Myocyte (in vitro differentiated cells): Measurements from ENCODE around the gene GCC2. TPM values are rescaled to one million over a fixed set of nuclear protein-coding genes. Genes with fewer than 3 reads are reported as not detected.
A peak's percentile ranks its signal among the peaks of the same experiment; 100 is the strongest.
"Not testable (repeated sequence)": the region's sequence is repeated elsewhere in the genome, so short reads cannot be mapped to it uniquely, and the experiment has no call there.

ENCODE experiments used
- DNase-seq: peaks from one replicate; pipeline ENCODE4 v3.0.0-alpha.2; 2012; ENCODE audit warnings: low read depth
- total RNA-seq: library from RNA; depleted of rRNA; stranded (reverse); fragments of >200 nt; gene quantifications from 2 replicates; pipeline ENCODE4 v1.2.3, GENCODE V29; 2014

Gene GCC2
- total RNA-seq, 1 donor from 2014 or later = 21.9 TPM

DNA sequence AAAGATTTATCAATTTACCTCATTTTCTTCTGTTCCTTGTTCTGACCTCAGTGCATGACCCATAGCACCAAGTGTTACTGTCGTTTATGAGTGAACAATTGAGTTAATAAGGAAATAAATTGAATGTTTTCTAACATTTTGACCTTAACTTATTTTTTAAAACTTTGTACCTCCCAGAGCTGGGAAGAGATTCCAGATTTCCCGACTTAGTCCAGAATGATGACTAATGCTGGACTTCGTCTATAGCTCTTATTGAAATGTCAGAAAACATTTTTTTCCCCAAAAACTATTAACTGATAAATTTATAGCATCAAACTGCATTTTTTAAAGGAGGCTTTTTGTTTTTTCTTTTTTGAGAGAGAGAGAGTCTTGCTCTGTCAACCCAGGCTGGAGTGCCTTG, 63.4 kb downstream of the GCC2 start:
- DNase-seq = not testable (repeated sequence)

DNA sequence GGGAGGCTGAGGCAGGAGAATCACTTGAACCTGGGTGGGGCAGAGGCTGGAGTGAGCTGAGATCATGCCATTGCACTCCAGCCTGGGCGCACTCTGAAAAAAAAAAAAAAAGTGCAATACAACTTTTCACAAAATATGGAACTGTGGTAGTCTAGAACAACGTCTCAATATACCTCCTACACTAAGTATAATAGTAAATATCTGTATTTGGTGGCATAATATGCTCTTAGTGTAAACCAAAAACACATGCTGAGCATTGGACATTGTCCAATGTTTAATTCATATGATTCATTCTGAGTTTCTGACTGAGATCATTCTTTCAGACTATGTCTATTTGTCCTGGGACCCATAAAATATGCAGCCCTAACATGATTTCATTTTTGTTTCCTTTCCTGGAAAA, 65.5 kb downstream of the GCC2 start:
- not testable (repeated sequence) for DNase-seq

DNA sequence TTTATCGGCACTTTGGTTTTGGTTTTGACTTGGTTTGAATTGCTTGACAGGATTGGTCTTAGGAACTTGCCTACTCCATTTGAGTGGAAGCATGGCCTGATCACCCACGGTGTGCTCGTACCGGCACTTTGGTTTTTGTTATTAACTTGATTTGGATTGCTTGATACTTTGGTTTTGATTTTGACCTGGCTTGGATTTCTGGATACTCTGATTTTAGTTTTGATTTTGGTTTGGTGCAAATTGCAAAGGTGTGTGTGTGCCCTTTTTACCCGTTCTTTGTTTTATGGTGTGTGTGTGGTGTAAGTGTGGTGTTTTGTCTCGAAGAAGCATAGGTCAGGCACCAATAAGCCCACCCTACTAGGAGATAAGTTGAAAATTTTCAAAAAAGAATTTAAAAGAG, 75.7 kb downstream of the GCC2 start:
- DNase-seq = not testable (repeated sequence)

DNA sequence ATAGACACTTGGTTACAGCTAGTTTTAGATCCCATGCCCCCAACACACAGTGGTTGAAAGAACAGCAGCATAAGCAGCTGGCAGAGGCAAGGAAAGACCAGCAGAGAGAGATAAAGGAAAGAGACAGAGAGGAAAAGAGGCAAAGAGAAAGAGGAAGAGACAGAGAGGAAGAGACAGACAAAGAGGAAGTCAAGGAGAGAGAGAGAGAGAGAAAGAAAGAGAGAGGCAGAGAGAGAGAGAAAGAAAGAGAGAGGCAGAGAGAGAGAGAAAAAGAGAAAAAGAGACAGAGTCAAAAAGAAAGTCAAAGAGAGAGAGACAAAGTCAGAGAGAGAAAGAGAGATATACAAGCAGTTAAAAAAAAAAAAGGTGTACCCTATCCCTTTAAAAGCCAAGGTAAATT, 76.3 kb downstream of the GCC2 start:
- DNase-seq = not testable (repeated sequence)

- DNase-seq = no peak
Measured at GRCh38 chr2:108531674-108532055, 82.7 kb downstream of the GCC2 start.

GRCh38 chr2:108533832-108534583, 85.0 kb downstream of the GCC2 start, which contains the start of gene LIMS1:
TSS of gene LIMS1 (plus strand) at chr2:108534470. CDS start at chr2:108534563, 93 bp downstream.
- peak; percentile 88 for DNase-seq

GRCh38 chr2:108534584-108535356, 85.8 kb downstream of the GCC2 start:
- peak; percentile 43 for DNase-seq

GRCh38 chr2:108535357-108535631, 86.3 kb downstream of the GCC2 start:
- peak; percentile 40 for DNase-seq

DNA sequence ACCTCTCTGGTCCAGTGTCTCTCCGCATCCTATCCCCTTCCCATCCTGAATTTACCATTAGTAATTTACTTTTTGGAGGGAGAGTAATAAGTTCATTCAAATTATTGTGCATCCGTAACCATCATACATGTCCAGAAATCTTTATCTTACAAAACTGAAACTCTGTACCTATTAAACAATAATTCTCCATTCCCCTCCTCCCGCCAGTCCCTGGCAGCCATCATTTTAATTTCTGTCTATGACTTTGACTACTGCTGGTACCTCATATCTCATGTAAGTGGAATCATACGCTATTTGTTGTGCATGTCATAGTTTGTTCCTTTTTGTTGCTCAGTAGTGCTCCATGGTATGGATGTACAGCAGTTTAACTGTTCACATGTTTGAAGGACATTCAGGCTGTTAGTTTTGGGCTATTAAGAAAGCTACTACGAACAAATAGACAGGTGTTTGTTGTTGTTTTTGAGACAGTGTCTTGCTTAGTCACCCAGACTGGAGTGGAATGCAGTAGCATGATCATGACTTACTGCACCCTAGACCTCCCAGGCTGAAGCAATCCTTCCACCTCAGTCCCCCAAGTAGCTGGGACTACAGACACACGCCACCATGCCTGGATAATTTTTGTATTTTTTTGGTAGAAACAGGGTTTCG, 87.3 kb downstream of the GCC2 start:
- peak; percentile 58 for DNase-seq

GRCh38 chr2:108536911-108537310, 87.9 kb downstream of the GCC2 start:
- no peak for DNase-seq

GRCh38 chr2:108538000-108538625, 89.1 kb downstream of the GCC2 start:
- DNase-seq = no peak

DNA sequence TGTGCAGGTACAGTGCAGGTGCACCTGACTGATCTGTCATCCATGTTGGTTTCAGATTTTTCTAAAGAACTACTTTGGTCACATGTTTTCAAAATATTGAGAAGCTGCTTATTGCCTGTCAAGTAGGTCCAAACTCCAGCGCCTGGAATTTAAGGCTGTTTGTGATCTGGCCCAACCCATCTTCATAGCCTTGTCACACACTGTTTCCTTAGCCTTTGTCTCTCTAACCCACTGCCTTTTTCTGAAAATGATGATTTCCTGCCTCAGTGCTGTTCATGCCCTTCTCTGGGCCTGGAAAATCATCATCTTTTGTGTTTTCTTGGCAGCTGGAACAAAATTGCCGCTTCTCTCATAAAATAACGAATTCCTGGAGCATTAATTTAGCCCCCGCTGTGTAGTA, 92.4 kb downstream of the GCC2 start:
- DNase-seq = no peak

- DNase-seq = peak; percentile 43
Measured at GRCh38 chr2:108542071-108542470, 93.1 kb downstream of the GCC2 start.

- DNase-seq = no peak
Measured at GRCh38 chr2:108547606-108548005, 98.6 kb downstream of the GCC2 start.

DNA sequence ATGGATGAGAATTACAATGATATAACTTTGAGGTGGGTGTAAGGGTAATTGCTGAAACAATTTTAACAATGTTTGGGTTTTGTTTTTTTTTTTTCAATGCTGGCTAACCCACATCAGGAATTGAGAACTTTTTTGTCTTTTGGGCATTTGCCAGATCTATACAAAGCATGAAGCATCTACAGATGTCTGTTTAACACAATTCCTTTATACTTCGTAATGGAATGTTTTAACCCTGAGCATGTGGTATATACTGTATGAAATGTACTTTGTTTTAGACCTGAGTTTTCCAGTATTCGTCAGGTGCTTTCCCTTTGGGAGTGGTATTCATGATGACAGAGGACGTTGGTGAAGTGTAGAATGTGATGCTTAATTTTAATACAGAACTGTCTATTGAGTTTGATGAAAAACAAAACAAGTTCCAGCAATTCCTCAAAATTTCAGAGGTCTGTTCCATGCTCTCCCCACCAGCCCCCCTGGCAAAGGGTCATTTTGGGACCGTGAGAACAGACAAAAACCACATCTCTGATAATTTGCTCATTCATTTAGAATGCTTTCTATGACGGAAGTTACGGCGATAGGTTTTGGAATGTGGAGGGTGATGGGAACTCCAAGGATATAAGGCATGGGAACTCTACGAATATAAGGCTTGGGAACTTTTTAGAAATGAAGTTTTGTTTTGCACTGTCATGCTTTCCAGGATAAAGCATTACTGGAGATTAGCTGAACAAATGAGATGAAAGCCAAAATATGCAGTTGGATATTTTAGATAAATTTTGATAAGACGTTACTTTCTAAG, 99.4 kb downstream of the GCC2 start:
- DNase-seq = no peak

GRCh38 chr2:108552566-108552965, 103.6 kb downstream of the GCC2 start:
- DNase-seq = no peak

DNA sequence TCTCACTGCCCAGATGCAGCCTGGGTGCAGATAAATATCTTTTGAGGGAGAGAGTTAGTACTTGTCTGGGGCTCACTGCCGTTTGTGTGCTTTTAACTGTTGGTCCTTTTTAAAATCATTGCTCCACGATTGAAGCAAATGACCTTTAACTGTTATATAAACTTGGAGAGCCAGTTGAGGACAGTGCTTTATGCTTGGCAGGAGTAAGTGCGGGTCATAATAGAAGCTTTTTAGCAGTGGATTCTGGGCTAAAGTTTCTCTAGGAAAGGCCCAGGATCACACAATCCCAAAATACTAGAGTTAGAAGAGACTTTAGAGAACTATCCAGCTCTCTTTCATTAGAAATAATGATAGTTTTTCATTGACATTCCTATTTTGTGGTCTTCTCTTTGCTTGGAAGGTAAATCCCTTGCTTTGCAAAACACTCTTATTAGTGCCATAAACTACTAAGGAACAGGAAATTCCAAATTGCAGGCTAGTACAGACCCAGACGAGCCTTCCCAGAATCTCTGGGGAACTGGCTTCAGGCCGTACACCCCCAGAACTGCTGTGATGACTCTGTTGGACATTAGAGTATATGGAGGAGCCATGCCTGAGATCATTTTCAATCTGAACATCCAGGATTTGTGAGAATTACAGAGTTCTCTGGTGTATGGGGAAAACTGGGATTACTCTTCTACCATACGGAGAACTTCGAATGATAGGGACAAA, 104.4 kb downstream of the GCC2 start:
- no peak for DNase-seq

- no peak for DNase-seq
Measured at GRCh38 chr2:108554528-108554927, 105.5 kb downstream of the GCC2 start.

DNA sequence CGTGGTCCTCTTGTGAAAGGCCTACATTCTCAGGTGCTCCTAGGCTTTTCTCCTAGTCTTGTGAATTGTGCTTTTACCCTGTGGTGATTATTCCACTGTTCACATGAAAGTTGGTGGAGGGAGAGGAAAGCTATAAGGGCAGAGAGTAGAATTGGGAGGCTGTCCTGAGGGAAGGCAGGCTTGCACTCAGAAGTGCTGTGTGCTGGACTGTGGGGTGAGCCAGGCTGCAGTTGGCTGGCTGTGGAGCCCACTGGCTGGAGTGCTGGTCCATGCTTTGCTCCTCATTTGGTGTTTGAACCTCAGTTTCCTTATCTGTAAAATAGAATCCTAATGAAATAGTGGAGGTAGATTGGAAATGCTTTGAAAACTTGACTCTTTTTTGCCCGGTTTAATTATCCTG, 106.6 kb downstream of the GCC2 start:
- DNase-seq = no peak

DNA sequence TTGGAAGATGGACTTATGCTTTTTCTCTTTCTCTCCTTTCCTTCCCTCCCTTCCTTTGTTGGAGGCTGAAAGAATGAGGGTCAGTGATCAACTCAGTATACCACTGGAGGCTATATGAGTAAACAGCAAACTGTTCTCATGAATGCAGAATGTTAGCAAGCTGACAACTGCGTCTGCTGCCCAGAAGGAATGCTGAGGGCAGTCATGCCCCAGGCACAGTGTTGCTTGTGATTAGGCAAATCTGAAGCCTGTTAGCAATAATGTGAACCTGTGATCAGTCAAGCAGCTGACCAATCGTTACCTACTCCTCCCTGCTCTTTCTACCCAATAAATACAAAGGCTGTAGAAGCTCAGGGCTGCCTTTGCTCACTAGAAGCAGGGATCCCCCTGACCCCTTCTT, 107.6 kb downstream of the GCC2 start:
- DNase-seq = peak; percentile 59
